CD4-positive, alpha-beta T cell treated with Interferon alpha-2 for 1 hour (primary cell): ENCODE results near the gene ACTC1.

Source experiments
- DNase-seq, 2 donors: peaks; one replicate each; pipeline ENCODE4 v3.0.0-alpha.2; 2020 to 2022

The ACTC1 gene

GRCh38 chr15:34799149-34800101 lies 4.1 kb upstream of the ACTC1 start:
- no peak for DNase-seq

GRCh38 chr15:34796847-34797435 lies 1.6 kb upstream of the ACTC1 start:
- DNase-seq: no peak

- no peak for DNase-seq
Measured at GRCh38 chr15:34794590-34795206, 651 bp downstream of the ACTC1 start.

GRCh38 chr15:34793901-34794300 lies 1.4 kb downstream of the ACTC1 start:
- no peak for DNase-seq

GRCh38 chr15:34793071-34793470 lies 2.3 kb downstream of the ACTC1 start:
- no peak for DNase-seq

GRCh38 chr15:34791701-34792100 lies 3.6 kb downstream of the ACTC1 start:
- DNase-seq: no peak

- no peak for DNase-seq
Measured at GRCh38 chr15:34790121-34790520, 5.2 kb downstream of the ACTC1 start.

- no peak for DNase-seq
Measured at GRCh38 chr15:34789326-34789725, 6.0 kb downstream of the ACTC1 start.

- DNase-seq: no peak
Measured at GRCh38 chr15:34786206-34786605, 9.1 kb downstream of the ACTC1 start.

- no peak for DNase-seq
Measured at GRCh38 chr15:34783991-34784390, 11.4 kb downstream of the ACTC1 start.

GRCh38 chr15:34783431-34783830 lies 11.9 kb downstream of the ACTC1 start:
- no peak for DNase-seq

GRCh38 chr15:34782901-34783300 lies 12.4 kb downstream of the ACTC1 start:
- DNase-seq: no peak

- no peak for DNase-seq
Measured at GRCh38 chr15:34780725-34781124, 14.6 kb downstream of the ACTC1 start.

GRCh38 chr15:34776606-34777105 lies 18.7 kb downstream of the ACTC1 start:
- no peak for DNase-seq

GRCh38 chr15:34773917-34774316 lies 21.4 kb downstream of the ACTC1 start:
- no peak for DNase-seq

GRCh38 chr15:34773013-34773412 lies 22.3 kb downstream of the ACTC1 start:
- DNase-seq: no peak

GRCh38 chr15:34772312-34772711 lies 23.0 kb downstream of the ACTC1 start:
- DNase-seq: no peak

- DNase-seq: no peak
Measured at GRCh38 chr15:34769711-34770110, 25.6 kb downstream of the ACTC1 start.

- no peak for DNase-seq
Measured at GRCh38 chr15:34768530-34768929, 26.8 kb downstream of the ACTC1 start.

- no peak for DNase-seq
Measured at GRCh38 chr15:34765741-34766140, 29.6 kb downstream of the ACTC1 start.

GRCh38 chr15:34760909-34761308 lies 34.4 kb downstream of the ACTC1 start:
- DNase-seq: no peak

GRCh38 chr15:34759992-34760391 lies 35.4 kb downstream of the ACTC1 start:
- DNase-seq: no peak

- no peak for DNase-seq
Measured at GRCh38 chr15:34759347-34759746, 36.0 kb downstream of the ACTC1 start.

GRCh38 chr15:34757262-34757661 lies 38.1 kb downstream of the ACTC1 start:
- no peak for DNase-seq
